ENCODE measurements around the gene FADS1.

DNA sequence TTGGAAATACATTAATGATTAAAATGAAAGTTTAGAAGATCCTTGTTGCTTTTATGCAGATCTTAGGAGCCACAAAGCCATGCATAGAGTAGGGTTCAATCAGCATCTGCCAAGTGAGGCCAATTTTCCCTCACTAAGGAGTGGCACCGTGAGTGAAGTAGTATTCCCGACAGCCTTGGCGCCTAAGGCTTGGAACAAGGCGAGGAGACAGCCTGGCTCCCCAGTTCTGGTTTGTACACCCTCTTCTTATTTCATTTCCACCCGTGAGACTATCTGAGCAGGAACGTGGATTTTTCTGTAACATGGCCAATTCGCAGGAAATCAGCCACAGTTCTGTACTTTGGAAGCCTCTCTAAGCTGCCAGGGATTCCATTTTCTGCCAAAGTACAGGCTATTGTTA is 33.9 kb upstream of the FADS1 start:
- TF ChIP-seq, protein P1, sequence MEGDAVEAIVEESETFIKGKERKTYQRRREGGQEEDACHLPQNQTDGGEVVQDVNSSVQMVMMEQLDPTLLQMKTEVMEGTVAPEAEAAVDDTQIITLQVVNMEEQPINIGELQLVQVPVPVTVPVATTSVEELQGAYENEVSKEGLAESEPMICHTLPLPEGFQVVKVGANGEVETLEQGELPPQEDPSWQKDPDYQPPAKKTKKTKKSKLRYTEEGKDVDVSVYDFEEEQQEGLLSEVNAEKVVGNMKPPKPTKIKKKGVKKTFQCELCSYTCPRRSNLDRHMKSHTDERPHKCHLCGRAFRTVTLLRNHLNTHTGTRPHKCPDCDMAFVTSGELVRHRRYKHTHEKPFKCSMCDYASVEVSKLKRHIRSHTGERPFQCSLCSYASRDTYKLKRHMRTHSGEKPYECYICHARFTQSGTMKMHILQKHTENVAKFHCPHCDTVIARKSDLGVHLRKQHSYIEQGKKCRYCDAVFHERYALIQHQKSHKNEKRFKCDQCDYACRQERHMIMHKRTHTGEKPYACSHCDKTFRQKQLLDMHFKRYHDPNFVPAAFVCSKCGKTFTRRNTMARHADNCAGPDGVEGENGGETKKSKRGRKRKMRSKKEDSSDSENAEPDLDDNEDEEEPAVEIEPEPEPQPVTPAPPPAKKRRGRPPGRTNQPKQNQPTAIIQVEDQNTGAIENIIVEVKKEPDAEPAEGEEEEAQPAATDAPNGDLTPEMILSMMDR (IDR thresholded peaks at IDR 0.05): no peak
- no peak for TF ChIP-seq POLR2A (IDR thresholded peaks at IDR 0.05)

Measured in esophagus squamous epithelium (tissue), 4 donors.